ENCODE measurements around the gene RFTN1. TPM values are rescaled to one million over a fixed set of nuclear protein-coding genes. Genes with fewer than 3 reads are reported as not detected.

RFTN1 gene
- total and polyA plus RNA-seq, 9 of the 15 experiments (the other 6 are each of a cell fraction or from before 2014, with no cell fraction given) = 0.08 to 0.51 (median 0.11) TPM; not detected in 6

GRCh38 chr3:16407366-16407765 is 106.1 kb downstream of the RFTN1 start (continued):
- TF ChIP-seq COPS2 (conservative IDR thresholded peaks at IDR 0.05) = no peak
- no peak for TF ChIP-seq PHB (CRISPR knock-in tag; IDR thresholded peaks at IDR 0.05)
- TF ChIP-seq ZNF436 (CRISPR knock-in tag; IDR thresholded peaks at IDR 0.05) = no peak

- no peak overlapping the region for H3K4me2 ChIP-seq (ENCODE audit: insufficient read depth, low read length)
- TF ChIP-seq HDAC3 (IDR thresholded peaks at IDR 0.05; ENCODE audit: borderline replicate concordance, partially characterized antibody) (no peak), MTA2 (IDR thresholded peaks at IDR 0.05; ENCODE audit: low read depth) (no peak)
- WGBS (ENCODE audit: insufficient coverage, low coverage, missing lambda C conversion rate) = 2% methylated on average over 2 of the region's 2 CpGs
- H2AFZ ChIP-seq (ENCODE audit: low read depth, low read length) = no peak overlapping the region
- POLR2A ChIA-PET = no interaction called here
- no peak overlapping the region for H3K4me3 ChIP-seq
- peaks cover 37 to 46% of the 10 kb centered on the region in 2 experiments for H3K27me3 ChIP-seq (ENCODE audit: control insufficient read depth in 2 of 2, insufficient read depth in 2 of 2, low read length in 2 of 2)
- H3K4me1 ChIP-seq (replicated peaks in 1 of 2; ENCODE audit: control insufficient read depth in 2 of 2, insufficient read depth in 2 of 2, low read length in 2 of 2) = no peaks in the 10 kb centered on the region; a peak in 1 of 5 replicates
- no peak overlapping the region for H3K27ac ChIP-seq (ENCODE audit: extremely low read depth, low read depth, low read length)
- BruUV-seq (replicated peaks) = no TSS peak
- DNase-seq (ENCODE audit: extremely low read depth in 1 of 4, low spot score in 3 of 4) (no peak), FAIRE-seq (no peak), ATAC-seq (no peak)
- no peaks in the 10 kb centered on the region for H3K9me3 ChIP-seq (replicated peaks; ENCODE audit: control insufficient read depth, insufficient read depth, low read depth, low read length)
- CTCF ChIA-PET (ENCODE audit: low intra/inter-chr PET ratio) = no interaction called here
- H3K79me2 ChIP-seq (ENCODE audit: control insufficient read depth, insufficient read depth, low read length) = no peaks in the 10 kb centered on the region
- no peaks in the 10 kb centered on the region for H4K20me1 ChIP-seq (replicated peaks; ENCODE audit: control insufficient read depth, insufficient read depth, low read length)
- H3K9ac ChIP-seq (ENCODE audit: insufficient read depth in 1 of 2, low read depth in 2 of 2, low read length in 2 of 2) = no peak overlapping the region
- no peaks in the 10 kb centered on the region for H3K36me3 ChIP-seq (ENCODE audit: control insufficient read depth, insufficient read depth, low read length)
- intact Hi-C loops (cut with micrococcal nuclease) = no loop called here
- no peaks in the 10 kb centered on the region for H3K9me1 ChIP-seq (ENCODE audit: control insufficient read depth, insufficient read depth, low read length)
- in situ Hi-C loops (cut with MboI) = no loop called here
Measured at GRCh38 chr3:16406579-16406978, 106.9 kb downstream of the RFTN1 start.

- intact Hi-C loops (cut with micrococcal nuclease) (no loop called here), in situ Hi-C loops (cut with MboI) (no loop called here)
- Histone ChIP-seq H3K4me2 (ENCODE audit: insufficient read depth, low read length) (no peak overlapping the region), H3K36me3 (ENCODE audit: control insufficient read depth, insufficient read depth, low read length) (no peaks in the 10 kb centered on the region), H3K79me2 (ENCODE audit: control insufficient read depth, insufficient read depth, low read length) (no peaks in the 10 kb centered on the region), H3K9me3 (replicated peaks; ENCODE audit: control insufficient read depth, insufficient read depth, low read depth, low read length) (no peaks in the 10 kb centered on the region), H2AFZ (ENCODE audit: low read depth, low read length) (no peak overlapping the region), H3K4me3 (no peak overlapping the region), H4K20me1 (replicated peaks; ENCODE audit: control insufficient read depth, insufficient read depth, low read length) (no peaks in the 10 kb centered on the region), H3K27ac (ENCODE audit: extremely low read depth, low read depth, low read length) (no peak overlapping the region), H3K27me3 (ENCODE audit: control insufficient read depth in 2 of 2, insufficient read depth in 2 of 2, low read length in 2 of 2) (peaks cover 37 to 49% of the 10 kb centered on the region in 2 experiments), H3K9me1 (ENCODE audit: control insufficient read depth, insufficient read depth, low read length) (no peaks in the 10 kb centered on the region), H3K4me1 (replicated peaks in 1 of 2; ENCODE audit: control insufficient read depth in 2 of 2, insufficient read depth in 2 of 2, low read length in 2 of 2) (no peaks in the 10 kb centered on the region; a peak in 1 of 5 replicates), H3K9ac (ENCODE audit: insufficient read depth in 1 of 2, low read depth in 2 of 2, low read length in 2 of 2) (no peak overlapping the region)
- DNase-seq (ENCODE audit: extremely low read depth in 1 of 4, low spot score in 3 of 4) (no peak), FAIRE-seq (no peak), ATAC-seq (no peak)
- no TSS peak for BruUV-seq (replicated peaks)
- WGBS (ENCODE audit: insufficient coverage, low coverage, missing lambda C conversion rate) = under 1% methylated on average over 6 of the region's 6 CpGs
- ChIA-PET CTCF (ENCODE audit: low intra/inter-chr PET ratio) (interaction anchor here (0.7 kb wide), 1 partner anchor 158 kb away, joined by 3 read pairs; no protein-coding TSS in a partner anchor), POLR2A (no interaction called here)
- no peak for TF ChIP-seq TARDBP (IDR thresholded peaks at IDR 0.05)
- no peak for TF ChIP-seq E2F3 (CRISPR knock-in tag; IDR thresholded peaks at IDR 0.05)
- TF ChIP-seq POLR2A (conservative IDR thresholded peaks at IDR 0.05) = no peak
- peak; percentile 87 for TF ChIP-seq RFX1 (IDR thresholded peaks at IDR 0.05)
Measured at GRCh38 chr3:16406166-16406565, 107.3 kb downstream of the RFTN1 start.
